Neuronal stem cell (in vitro differentiated cells): ENCODE measurements around the gene KRTAP10-2. TPM values are rescaled to one million over a fixed set of nuclear protein-coding genes. Genes with fewer than 3 reads are reported as not detected.
"Not testable (repeated sequence)": the region's sequence is repeated elsewhere in the genome, so short reads cannot be mapped to it uniquely, and the experiment has no call there.

Experiments
- DNase-seq: peaks from one replicate; pipeline ENCODE4 v3.0.0-alpha.2; 2013; ENCODE audit warnings: low spot score
- H2AFZ ChIP-seq: one replicate; pipeline ENCODE4 v1.6.1; 2013; ENCODE audit warnings: mild to moderate bottlenecking, low read length, inconsistent platforms
- H2AK5ac ChIP-seq: 2 replicates; pipeline ENCODE4 v1.6.1; 2013; ENCODE audit warnings: low read depth, mild to moderate bottlenecking, inconsistent platforms, low read length, moderate library complexity, mixed read lengths
- H2BK120ac ChIP-seq: 2 replicates; pipeline ENCODE4 v1.6.1; 2013; ENCODE audit warnings: low read depth, mild to moderate bottlenecking, inconsistent platforms, low read length, moderate library complexity, mixed read lengths
- H2BK12ac ChIP-seq: one replicate; pipeline ENCODE4 v1.6.1; 2013; ENCODE audit warnings: low read length, inconsistent platforms
- H2BK15ac ChIP-seq: 2 replicates; pipeline ENCODE4 v1.6.1; 2013; ENCODE audit warnings: mild to moderate bottlenecking, low read length, inconsistent platforms, mixed read lengths
- H2BK5ac ChIP-seq: one replicate; pipeline ENCODE4 v1.6.1; 2013; ENCODE audit warnings: inconsistent platforms, mild to moderate bottlenecking, low read length, moderate library complexity
- H3K14ac ChIP-seq: one replicate; pipeline ENCODE4 v1.6.1; 2013; ENCODE audit warnings: low read length, inconsistent platforms
- H3K18ac ChIP-seq: 2 replicates; pipeline ENCODE4 v1.6.1; 2013; ENCODE audit warnings: low read length, inconsistent platforms
- H3K23ac ChIP-seq: 2 replicates; pipeline ENCODE4 v1.6.1; 2013; ENCODE audit warnings: low read depth, mild to moderate bottlenecking, mixed read lengths, low read length, inconsistent platforms; ENCODE audit not compliant: poor library complexity
- H3K27ac ChIP-seq: replicated peaks from 3 replicates; pipeline ENCODE4 v1.5.1; 2013; ENCODE audit warnings: low read length, inconsistent platforms
- H3K27me3 ChIP-seq, 3 experiments: 2 replicates each; pipeline ENCODE4 v1.6.1; 2013; ENCODE audit warnings: low read length in 3 of 3, mild to moderate bottlenecking in 2 of 3, inconsistent platforms in 1 of 3, low read depth in 1 of 3, mixed read lengths in 1 of 3, moderate library complexity in 1 of 3; ENCODE audit not compliant: control insufficient read depth in 3 of 3, insufficient read depth in 3 of 3
- H3K36me3 ChIP-seq, 2 donors: replicated peaks in 1 of 2; 2 replicates each; pipeline ENCODE4 v1.6.1; 2013; ENCODE audit warnings: low read length in 2 of 2; ENCODE audit not compliant: control insufficient read depth in 2 of 2, insufficient read depth in 2 of 2
- H3K4ac ChIP-seq: 2 replicates; pipeline ENCODE4 v1.6.1; 2013; ENCODE audit warnings: inconsistent platforms, mild to moderate bottlenecking, low read length, moderate library complexity
- H3K4me1 ChIP-seq, 2 donors: 1 replicate in 1 of 2; 2 replicates in 1 of 2; pipeline ENCODE4 v1.6.1; 2013; ENCODE audit warnings: low read length in 2 of 2, low read depth in 1 of 2; ENCODE audit not compliant: control insufficient read depth in 2 of 2, insufficient read depth in 1 of 2
- H3K4me2 ChIP-seq: one replicate; pipeline ENCODE4 v1.6.1; 2013; ENCODE audit warnings: mild to moderate bottlenecking, low read length, inconsistent platforms; ENCODE audit not compliant: insufficient read depth, poor library complexity, severe bottlenecking
- H3K4me3 ChIP-seq, 2 donors: 2 replicates each; pipeline ENCODE4 v1.5.1; 2013; ENCODE audit warnings: low read length in 2 of 2, mild to moderate bottlenecking in 2 of 2, inconsistent platforms in 1 of 2, moderate library complexity in 1 of 2
- H3K79me1 ChIP-seq: one replicate; pipeline ENCODE4 v1.6.1; 2013; ENCODE audit warnings: low read depth, mild to moderate bottlenecking, inconsistent platforms, low read length, moderate library complexity
- H3K9ac ChIP-seq: one replicate; pipeline ENCODE4 v1.6.1; 2013; ENCODE audit warnings: mild to moderate bottlenecking, low read depth, low read length, inconsistent platforms; ENCODE audit not compliant: poor library complexity
- H3K9me3 ChIP-seq, 2 donors: replicated peaks in 1 of 2; 2 replicates each; pipeline versions ENCODE3 to v1.6.1; 2013; ENCODE audit warnings: low read length in 2 of 2, mild to moderate bottlenecking in 2 of 2, inconsistent platforms in 1 of 2, low read depth in 1 of 2, mixed read lengths in 1 of 2, moderate library complexity in 1 of 2; ENCODE audit not compliant: control insufficient read depth in 2 of 2, insufficient read depth in 1 of 2
- H4K8ac ChIP-seq: one replicate; pipeline ENCODE4 v1.6.1; 2013; ENCODE audit warnings: low read depth, mild to moderate bottlenecking, inconsistent platforms, low read length, moderate library complexity
- H4K91ac ChIP-seq: one replicate; pipeline ENCODE4 v1.6.1; 2013; ENCODE audit warnings: low read length, low read depth, mild to moderate bottlenecking, inconsistent platforms; ENCODE audit not compliant: poor library complexity
- WGBS, 2 donors: extraction: QIAGEN DNeasy Blood & Tissue Kit; methylation state at CpG; one replicate each; pipeline ENCODE4 v1.1.7; 2013; ENCODE audit warnings: missing lambda C conversion rate in 2 of 2, mixed read lengths in 1 of 2; ENCODE audit not compliant: insufficient read length in 2 of 2, insufficient replicate concordance in 1 of 2; ENCODE audit errors: extremely low coverage in 2 of 2; 5-methylcytosine and 5-hydroxymethylcytosine counted together
- polyA plus RNA-seq, 2 experiments: library from polyadenylated mRNA; stranded (reverse); fragments of 200-250 nt; gene quantifications; one replicate each; pipeline ENCODE4 v1.2.3, GENCODE V29; 2013

KRTAP10-2 gene, protein sequence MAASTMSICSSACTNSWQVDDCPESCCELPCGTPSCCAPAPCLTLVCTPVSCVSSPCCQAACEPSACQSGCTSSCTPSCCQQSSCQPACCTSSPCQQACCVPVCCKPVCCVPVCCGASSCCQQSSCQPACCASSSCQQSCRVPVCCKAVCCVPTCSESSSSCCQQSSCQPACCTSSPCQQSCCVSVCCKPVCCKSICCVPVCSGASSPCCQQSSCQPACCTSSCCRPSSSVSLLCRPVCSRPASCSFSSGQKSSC
- not detected for polyA plus RNA-seq (2013, experiment 1 of 2)
- not detected for polyA plus RNA-seq (2013, experiment 2 of 2)

DNA sequence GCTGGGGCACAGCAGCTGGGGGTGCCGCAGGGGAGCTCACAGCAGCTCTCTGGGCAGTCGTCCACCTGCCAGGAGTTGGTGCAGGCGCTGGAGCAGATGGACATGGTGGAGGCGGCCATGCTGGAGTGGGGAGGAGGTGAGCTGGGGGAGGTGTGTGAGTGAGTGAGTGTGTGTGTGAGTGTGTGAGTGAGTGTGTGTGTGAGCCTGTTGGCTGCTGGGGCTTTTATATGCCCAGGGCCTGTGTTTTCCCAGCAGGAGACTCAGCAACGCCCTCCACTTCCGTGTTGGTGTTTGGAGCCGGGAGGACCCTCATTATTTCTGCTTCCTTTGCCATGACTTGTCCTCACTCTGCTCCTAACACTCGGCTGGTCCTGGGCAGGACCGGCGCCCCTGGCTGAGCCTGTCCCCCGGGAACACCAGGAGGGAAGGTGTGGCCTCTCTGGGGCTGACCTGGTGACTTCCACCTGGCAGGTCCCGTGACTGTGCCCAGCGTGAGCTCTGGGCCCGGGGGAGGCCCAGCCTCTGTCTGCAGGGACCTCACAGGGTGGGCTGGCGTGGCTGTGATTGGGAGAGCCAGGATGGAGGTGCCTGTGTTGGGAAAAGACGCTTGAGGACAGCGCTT is at the start of gene KRTAP10-2:
Gene KRTAP10-2, minus strand, starts transcription at position 166 of the 622 bp plus-strand sequence. Its CDS starts 47 bp downstream, at position 119.
- Histone ChIP-seq H3K4me2 (no peak within 1 kb of the TSS), H3K23ac (peak within 1 kb of the TSS; percentile 1), H2BK120ac (peak within 1 kb of the TSS; percentile 90), H2BK5ac (peak within 1 kb of the TSS; percentile 27), H3K27ac (no peak within 1 kb of the TSS), H3K4me3 (peak within 1 kb of the TSS in 1 of 2 donors; percentile 37), H3K36me3 (no peaks in the 10 kb centered on the region), H4K91ac (peak within 1 kb of the TSS; percentile 89), H3K79me1 (no peaks in the 10 kb centered on the region), H2BK12ac (peak within 1 kb of the TSS; percentile 65), H4K8ac (no peak within 1 kb of the TSS), H3K4ac (no peak within 1 kb of the TSS), H3K14ac (peak within 1 kb of the TSS; percentile 78), H3K9ac (peak within 1 kb of the TSS; percentile 24), H2AFZ (peak within 1 kb of the TSS; percentile 69), H2BK15ac (peak within 1 kb of the TSS; percentile 81), H3K27me3 (no peaks in the 10 kb centered on the region), H3K18ac (peak within 1 kb of the TSS; percentile 92), H3K4me1 (peaks cover 21 to 22% of the 10 kb centered on the region in 2 donors), H2AK5ac (peak within 1 kb of the TSS; percentile 95), H3K9me3 (peaks cover 0 to 3% of the 10 kb centered on the region in 2 donors)
- no peak for DNase-seq
- no CpG with 5 or more reads among the region's 17 CpGs for WGBS, 2 donors

DNA sequence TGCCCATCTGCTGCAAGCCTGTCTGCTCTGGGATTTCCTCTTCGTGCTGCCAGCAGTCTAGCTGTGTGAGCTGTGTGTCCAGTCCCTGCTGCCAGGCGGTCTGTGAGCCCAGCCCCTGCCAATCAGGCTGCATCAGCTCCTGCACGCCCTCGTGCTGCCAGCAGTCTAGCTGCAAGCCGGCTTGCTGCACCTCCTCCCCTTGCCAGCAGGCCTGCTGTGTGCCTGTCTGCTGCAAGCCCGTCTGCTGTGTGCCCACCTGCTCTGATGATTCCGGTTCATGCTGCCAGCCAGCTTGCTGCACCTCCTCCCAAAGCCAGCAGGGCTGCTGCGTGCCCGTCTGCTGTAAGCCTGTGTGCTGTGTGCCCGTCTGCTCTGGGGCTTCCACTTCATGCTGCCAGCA is 49.8 kb upstream of the KRTAP10-2 start:
- Histone ChIP-seq H3K18ac (peak overlapping the region; percentile 76), H2AK5ac (peak overlapping the region; percentile 12), H3K9ac (peak overlapping the region; percentile 63), H4K91ac (peak overlapping the region; percentile 53), H3K4me3 (peak overlapping the region in 1 of 2 donors; percentile 22), H3K23ac (peak overlapping the region; percentile 68), H2BK15ac (peak overlapping the region; percentile 64), H2BK12ac (peak overlapping the region; percentile 97), H3K14ac (peak overlapping the region; percentile 97)
- not testable (repeated sequence) for H2BK5ac ChIP-seq, H2BK120ac ChIP-seq, H4K8ac ChIP-seq, H3K4me2 ChIP-seq, H3K27me3 ChIP-seq, H3K4ac ChIP-seq, H3K79me1 ChIP-seq, DNase-seq, H3K27ac ChIP-seq, H3K4me1 ChIP-seq, H3K36me3 ChIP-seq, H3K9me3 ChIP-seq, H2AFZ ChIP-seq
- no CpG with 5 or more reads among the region's 10 CpGs for WGBS, 2 donors

DNA sequence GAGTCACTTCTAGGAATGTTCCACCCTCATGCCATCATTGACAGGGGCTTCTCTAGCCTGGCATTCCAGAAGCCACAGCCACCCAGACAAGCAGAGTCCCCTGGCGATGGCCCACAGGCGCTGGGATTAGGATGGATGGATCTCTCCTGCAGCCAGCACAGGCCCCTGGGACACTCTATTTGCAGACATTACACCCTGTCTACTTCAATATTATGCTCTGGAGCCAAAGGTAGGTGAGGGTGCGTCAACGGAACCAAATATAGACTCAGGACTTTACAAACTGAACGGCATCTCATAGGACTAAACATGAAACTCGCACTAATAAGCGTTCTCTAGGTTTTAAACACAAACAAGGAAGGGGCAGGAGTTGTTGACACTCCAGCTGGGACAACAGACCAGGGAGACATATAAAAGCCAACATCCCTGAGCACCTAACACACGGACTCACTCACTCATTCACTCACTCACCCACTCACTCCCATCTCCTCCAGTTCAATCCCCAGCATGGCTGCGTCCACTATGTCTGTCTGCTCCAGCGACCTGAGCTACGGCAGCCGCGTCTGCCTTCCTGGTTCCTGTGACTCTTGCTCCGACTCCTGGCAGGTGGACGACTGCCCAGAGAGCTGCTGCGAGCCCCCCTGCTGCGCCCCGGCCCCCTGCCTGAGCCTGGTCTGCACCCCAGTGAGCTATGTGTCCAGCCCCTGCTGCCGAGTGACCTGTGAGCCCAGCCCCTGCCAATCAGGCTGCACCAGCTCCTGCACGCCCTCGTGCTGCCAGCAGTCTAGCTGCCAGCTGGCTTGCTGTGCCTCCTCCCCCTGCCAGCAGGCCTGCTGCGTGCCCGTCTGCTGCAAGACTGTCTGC is 49.0 kb upstream of the KRTAP10-2 start, which contains the start of gene KRTAP10-7:
Gene KRTAP10-7, plus strand, starts transcription at position 480 of the 861 bp plus-strand sequence. Its CDS starts 25 bp downstream, at position 505.
- no CpG with 5 or more reads among the region's 23 CpGs for WGBS, 2 donors
- H3K18ac ChIP-seq = peak within 1 kb of the TSS; percentile 89

More for the DNA sequence above, 49.0 kb upstream of the KRTAP10-2 start, which contains the start of gene KRTAP10-7:
- not testable (repeated sequence) for H4K8ac ChIP-seq, H2AFZ ChIP-seq, H2BK120ac ChIP-seq, H3K27me3 ChIP-seq, H3K79me1 ChIP-seq, H3K4me1 ChIP-seq, H3K36me3 ChIP-seq, H3K4me2 ChIP-seq, H3K9me3 ChIP-seq, DNase-seq, H2BK5ac ChIP-seq
- H3K9ac ChIP-seq = peak within 1 kb of the TSS; percentile 63
- H3K14ac ChIP-seq = peak within 1 kb of the TSS; percentile 97
- H3K23ac ChIP-seq = peak within 1 kb of the TSS; percentile 68
- H3K27ac ChIP-seq = peak within 1 kb of the TSS; percentile 22
- peak within 1 kb of the TSS; percentile 97 for H2BK12ac ChIP-seq
- peak within 1 kb of the TSS; percentile 64 for H2BK15ac ChIP-seq
- peak within 1 kb of the TSS; percentile 53 for H4K91ac ChIP-seq
- peak within 1 kb of the TSS in 1 of 2 donors; percentile 22 for H3K4me3 ChIP-seq
- H2AK5ac ChIP-seq = peak within 1 kb of the TSS; percentile 12
- peak within 1 kb of the TSS; percentile 42 for H3K4ac ChIP-seq
